CD1c-positive myeloid dendritic cell (primary cell): ENCODE measurements around the gene LSM7.

Source experiments
- DNase-seq: peaks from one replicate; pipeline ENCODE4 v3.0.0-alpha.2; 2016; ENCODE audit errors: extremely low spot score

LSM7 gene

DNA sequence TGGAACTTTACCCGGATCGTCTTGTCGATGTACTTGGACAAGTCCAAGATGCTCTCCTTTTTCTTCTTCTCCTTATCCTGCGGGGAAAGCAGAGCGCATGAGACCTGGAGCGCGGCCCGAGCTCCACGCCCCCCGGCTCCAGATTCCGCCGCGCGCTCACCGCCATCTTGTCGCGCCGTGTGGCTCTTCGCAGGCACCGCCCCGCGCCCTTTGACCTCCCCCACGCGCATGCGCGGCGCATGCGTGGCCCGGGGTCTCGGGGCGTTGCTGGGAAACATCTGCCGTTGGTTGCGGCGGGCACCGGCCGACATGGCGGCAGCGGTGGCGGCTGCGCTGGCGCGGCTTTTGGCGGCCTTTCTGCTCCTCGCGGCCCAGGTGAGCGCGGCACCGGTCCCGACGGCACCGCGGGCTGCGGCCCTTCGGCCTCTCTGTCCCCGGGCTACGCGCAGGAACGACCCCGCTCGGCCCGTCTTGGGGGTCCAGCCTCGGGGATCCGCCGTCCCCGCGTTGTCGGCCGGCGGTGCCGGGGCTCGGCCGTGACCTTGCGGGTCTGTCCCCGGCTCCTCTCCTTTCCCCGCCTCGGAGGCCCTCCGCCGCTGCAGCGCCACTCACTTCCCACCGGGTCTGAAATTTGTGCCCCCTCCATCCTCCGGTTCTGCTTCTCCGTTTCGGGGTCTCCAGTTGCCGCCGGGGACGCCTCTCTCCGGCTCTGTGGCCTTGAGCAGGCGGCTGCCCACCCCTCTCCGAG is at the start of gene LSM7, which contains the start of gene SPPL2B:
LSM7 (minus strand) TSS at position 186 of the 748 bp plus-strand sequence; CDS start at position 166, 20 bp downstream.
SPPL2B (plus strand) TSS at position 284 of the 748 bp plus-strand sequence; CDS start at position 310, 26 bp downstream.
- DNase-seq = peak; percentile 97

DNA sequence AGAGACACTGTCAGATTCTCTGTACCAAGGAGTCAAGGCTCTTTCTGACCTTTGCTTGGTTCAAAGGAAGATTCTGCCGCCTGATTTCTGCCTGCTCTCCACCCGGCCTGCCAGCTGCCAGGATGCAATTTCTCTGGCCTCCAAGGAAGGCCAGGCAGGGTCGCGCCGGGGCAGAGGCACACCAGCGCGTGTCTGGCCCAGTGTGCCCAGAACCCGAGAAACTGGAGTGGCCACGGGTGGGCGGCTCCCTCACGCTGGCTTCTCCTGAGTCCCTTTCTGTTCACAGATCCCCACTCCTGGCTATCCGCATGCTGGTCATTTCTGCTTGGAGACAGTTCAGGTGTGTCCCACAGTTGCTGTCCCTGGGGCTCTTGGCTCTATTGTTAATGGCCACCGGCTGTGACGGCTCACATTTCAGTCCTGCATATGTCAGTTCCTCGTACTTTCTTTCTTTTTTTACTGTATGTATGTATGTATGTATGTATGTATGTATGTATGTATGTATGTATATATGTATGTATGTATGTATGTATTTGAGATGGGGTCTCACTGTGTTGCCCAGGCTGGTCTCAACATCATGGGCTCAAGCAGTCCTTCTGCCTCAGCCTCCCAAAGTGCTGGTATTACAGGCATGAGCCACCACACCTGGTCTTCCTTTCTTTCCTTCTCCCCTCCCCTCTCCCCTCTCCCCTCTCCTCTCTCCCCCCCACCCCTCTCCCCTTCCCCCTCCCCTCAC is 48.6 kb upstream of the LSM7 start:
- no peak for DNase-seq

DNA sequence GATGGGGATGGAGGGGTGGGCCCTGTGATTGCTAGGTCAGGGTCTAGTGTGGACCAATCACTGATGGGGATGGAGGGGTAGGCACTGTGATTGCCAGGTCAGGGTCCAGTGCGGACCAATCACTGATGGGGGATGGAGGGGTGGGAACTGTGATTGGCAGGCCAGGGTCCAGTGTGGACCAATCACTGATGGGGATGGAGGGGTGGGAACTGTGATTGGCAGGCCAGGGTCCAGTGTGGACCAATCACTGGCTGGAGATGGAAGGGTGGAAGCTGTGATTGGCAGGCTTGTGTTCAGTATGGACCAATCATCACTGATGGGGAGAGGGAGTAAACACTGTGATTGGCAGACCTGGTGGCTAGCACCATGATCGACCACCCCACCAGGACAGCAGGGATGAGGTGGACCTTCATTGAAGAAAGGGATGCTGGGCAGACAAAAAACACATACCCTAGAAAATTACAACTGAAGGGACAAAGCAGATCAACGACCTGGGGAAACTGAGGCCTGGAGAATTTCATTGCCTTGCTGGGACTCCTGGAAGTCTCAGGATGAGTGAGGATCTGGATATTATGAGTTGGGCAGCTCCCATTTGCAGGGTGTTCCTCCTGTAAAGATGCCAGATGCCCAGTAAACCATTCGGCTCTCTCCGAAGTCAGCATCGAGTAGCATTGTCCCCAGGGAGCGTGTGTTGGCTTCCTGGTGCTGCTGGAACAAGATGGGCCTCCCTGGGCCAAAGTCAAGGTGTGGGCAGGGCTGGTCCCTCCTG is 47.2 kb upstream of the LSM7 start:
- no peak for DNase-seq

DNA sequence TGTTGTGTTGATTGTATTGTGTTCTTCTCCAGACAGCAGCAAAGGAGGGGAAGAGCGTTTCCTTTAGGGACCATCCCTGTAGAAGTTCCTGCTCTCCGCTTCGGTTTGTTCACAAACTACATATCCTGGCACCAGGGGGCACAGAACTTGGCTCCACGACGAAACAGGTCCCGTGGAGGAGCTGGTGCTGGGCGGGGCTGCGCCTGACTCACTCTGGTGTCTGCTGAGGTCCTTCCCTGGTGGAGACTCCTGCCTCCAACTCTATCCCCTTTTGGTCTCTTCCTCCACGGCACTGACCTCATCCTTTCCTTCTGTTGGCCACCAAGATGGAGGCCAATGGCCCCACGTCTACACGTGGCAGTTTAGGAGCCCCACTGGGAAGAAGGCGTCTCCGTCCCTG is 46.4 kb upstream of the LSM7 start:
- DNase-seq = no peak

DNA sequence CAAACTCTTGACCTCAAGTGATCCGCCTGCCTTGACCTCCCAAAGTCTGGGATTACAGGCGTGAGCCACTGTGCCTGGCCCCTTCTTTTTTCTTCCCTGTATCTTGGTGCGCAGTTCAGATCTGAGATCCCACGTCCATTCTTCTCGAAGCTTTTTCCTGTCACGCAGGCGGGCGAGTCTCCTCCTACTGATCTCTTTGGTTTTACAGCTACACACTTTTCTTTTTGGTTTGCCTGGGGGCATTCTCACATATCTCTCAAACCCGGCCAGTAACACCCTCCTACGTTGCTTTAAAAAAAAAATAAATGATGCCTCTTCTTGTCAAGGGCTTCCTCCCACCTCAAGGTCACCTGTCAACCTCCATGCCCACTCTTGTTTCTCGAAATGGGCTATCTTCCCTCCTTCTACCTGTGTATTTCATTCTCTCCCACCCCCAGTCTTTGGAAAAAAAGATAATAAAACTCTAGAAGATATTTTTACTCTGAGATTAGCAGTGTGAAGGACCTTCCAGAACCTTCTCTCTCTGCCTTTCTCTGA is 43.8 kb upstream of the LSM7 start:
- DNase-seq = no peak

DNA sequence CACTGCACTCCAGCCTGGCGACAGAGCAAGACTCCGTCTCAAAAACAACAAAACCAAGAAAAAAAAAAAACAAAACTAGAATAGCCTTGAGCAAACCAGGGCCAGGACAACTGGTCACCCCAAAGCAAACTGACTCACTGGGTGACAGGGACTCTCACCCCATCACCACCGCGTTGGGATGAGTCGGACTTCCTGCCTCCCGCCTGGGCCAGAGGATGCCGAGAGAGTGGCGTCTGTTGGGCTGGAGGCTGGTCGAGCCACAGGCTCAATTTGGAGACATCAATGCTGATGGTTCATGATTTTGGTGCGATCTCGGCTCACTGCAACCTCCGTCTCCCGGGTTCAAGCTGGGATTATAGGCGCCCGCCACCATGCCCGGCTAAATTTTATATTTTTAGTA is 43.3 kb upstream of the LSM7 start:
- DNase-seq = peak; percentile 11

DNA sequence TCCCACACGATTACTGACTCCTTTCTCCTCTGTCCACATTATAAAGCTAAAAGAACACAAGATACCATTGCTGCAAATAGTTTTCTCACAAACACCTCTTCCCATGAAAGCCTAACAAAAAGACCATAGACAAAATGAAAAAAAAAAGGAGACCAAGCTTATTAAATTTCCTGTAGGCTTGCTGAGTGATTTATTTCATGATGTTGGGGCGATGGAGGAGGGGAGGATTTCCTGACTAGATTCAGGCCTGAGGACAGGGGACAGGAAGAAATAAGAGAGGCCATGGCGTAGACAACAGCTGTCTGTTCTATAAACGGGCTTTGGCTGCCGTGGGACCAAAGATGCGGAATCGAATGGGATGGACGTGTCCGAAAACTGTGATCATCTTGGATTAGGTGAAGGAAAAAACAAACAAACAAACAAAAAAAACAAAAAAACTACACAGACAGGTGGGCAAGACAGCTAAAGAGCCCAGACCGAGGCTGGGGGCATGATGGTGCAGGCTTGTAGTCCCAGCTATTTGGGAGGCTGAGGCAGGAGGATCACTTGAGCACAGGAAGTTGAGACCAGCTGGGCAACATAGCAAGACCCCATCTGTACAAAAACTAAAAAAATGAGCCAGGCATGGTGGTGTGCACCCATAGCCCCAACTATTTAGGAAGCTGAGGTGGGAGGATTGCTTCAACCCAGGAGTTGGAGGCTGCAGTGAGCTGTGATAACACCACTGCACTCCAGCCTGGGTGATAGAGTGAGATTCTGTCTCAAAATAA is 37.0 kb upstream of the LSM7 start:
- DNase-seq = no peak

DNA sequence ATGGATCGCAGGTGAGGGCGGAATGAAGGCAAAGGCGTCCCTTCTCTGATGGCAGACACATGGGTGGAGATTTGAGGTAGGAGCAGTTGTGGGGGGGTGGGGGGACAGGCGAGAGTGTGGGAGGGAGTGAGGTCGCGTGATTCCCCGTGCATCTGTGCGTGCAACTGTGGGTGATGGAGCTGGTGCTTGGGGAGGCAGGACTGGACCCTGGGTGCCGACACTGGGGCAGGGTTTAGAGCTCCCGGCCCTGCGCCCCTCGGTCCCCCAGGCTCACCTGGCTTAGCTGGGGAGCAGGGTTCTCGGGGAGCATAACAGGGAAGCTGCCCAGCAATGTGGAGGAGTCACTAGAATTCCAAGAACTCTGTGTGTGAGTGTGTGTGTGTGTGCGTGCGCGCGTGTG is 35.0 kb upstream of the LSM7 start:
- DNase-seq = no peak

DNA sequence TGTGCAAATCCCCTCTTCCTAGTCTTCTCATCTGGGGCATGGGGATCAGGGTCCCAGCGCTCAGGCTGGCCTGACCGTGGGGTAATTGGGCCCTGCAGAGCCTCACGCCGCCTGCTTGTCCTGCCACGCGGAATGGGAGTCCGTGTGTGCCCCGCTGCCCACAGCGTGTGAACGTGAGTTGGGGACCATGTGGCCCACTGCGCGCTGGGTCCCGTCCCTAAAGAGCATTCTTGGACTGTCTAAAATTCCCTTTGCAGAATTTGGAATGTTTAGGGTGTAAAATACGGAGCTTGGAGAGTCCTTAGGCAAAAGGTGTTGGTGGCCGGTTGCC is 34.5 kb upstream of the LSM7 start:
- DNase-seq = no peak

DNA sequence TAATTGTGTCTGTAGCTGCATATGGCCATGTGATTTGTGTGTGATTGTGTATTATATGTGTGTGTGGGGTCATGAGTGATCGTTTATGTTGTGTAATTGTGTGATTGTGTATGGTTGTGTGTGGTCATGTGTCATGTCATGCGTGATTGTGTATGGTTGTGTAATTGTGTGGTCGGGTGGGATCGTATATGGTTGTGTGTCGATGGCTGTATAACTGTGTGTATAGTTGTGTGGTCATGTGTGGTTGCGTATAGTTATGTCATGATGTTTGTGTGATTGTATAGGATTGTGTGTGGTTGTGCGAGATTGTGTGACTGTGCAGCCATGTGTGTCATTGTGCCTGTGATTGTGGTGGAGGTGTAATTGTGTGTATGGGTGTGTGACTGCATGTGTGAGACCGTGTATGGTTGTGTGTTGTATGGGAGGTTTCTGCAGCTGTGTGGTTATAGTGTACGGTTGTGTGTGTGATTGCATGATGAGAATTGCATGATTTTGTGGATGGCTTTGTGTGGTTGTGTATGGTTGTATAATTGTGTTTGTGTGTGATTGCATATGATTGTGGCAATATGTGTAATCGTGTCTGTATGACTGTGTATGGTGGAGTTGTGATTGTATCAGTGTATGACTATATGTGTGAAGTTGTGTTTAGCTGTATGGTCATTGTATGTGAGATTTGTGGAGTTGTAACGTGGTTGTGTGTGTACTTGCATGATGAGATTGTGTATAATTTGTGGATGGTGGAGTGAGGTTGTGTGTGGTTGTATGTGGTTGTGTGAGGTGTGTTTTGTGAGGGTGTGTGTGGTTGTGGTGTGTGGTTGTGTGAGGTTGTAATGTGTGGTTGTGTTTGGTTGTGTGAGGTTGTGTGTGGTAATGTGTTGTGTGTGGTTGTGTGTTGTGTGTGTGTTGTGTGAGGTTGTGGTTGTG is 33.9 kb upstream of the LSM7 start:
- no peak for DNase-seq

DNA sequence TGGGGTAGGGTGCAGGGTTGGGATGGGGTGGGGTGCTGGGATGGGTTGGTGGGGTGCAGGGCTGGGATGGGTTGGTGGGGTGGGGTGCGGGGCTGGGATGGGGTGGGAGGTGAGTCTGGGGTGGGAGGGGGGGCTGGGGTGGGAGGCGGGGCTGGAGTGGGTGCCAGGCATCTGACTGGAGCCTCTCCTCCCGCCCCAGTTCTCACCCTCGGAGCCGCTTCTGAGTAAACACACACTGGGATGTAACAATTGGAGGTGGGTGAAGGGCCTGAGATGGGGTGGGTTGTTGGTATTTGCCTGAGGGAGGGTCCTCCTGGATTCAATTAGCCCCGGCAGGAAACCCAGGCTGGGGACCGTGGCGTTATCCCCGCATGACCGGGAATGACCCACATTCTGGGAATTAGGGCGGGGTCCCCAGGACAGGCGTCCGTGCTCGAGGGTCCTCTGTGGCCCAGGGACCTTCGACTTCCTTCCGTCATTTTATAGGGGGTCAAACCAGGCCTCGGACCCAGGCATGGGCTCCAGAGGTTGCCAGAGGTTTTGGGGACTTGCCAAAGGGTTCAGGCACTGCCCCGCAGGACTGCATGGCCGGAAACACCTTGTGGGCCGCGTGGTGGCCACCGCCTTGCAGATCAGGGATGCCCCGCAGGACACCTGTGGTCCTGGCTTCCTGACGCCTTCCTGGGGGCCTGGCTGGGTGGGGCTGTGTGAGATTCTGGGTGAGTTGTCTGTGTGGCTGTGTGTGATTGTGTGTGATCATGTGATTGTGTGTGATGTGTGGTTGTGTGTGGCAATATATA is 33.1 kb upstream of the LSM7 start:
- DNase-seq = no peak

DNA sequence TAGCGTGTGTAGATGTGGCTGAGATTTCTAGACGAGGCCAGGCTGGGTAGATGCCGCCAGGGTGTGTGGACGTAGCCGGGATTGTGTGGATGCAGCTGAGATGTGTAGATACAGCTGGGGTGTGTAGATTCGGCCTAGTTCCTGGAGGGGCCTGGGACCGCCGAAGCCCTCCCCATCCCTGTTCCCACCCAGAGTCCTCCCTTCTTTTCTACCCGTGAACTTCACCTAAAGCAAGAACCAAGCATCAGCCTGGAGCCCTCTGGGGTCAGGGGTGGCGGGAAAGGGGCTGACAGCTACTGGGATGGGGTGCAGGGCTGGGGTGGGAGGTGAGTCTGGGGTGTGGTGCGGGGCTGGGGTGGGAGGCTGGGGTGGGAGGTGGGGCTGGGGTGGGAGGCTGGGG is 32.4 kb upstream of the LSM7 start:
- DNase-seq = no peak

DNA sequence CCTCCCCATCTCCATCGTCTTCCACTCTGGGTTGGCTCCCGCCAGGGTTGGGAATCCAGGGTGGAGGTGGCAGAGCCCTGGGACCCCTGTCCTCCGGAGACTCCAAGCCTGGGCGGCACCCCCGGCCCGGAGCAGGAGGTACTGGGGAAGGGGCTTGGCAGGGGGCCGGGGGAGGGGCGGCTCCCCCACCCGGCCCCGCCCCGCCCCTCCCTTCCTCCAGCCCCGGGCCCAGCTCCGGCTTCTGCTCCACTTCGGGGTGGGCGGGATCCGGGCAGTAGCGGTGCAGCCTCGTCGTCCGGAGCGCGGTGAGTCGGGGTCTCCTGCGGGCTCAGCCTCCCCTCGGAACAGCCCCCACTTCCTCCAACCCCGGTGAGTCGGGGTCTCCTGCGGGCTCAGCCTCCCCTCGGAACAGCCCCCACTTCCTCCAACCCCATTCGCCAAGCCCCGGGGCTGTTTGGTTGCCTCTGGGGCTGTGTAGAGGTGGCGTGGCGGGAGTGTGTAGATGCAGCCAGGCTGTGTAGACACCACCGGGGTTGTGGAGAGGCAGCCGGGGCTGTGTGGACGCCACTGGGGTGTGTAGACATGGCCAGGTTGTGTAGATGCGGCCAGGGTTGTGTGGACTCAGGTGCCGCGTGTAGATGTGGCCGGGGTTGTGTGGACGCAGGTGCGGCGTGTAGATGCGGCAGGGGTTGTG is 31.8 kb upstream of the LSM7 start, which contains the start of gene TMPRSS9:
TMPRSS9 (plus strand) TSS at position 274 of the 694 bp plus-strand sequence. CDS start 29,521 bp downstream, outside the sequence.
- DNase-seq = no peak

DNA sequence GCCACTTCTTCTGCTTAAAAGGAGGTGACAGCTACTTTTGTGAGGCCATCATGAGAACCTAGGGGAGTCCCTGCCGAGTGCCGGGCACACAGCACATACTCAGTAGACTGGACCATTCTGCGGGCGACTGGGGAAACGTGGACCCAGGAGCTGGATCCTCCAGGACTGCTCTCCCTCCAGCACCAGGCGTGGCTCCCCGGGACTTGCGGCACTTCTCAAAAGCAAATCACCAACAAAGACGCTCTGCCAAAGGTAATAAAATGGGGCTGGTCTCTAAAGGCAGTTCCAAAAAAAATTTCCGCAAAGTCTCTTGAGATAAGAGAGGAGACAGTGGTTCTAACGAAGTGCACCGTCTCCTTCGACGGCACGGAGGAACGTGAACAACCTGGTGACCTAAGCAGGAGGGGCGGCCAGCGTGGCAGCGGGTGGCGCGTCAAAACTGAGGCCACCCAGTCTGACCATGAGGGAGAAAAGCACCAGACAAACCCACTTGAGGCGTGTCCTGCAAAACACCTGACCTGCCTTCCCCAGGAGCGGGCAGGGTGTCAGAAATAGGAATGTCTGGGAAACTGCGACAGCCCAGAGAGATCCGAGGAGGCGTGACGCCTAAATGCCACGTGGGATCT is 30.3 kb upstream of the LSM7 start:
- DNase-seq = no peak

DNA sequence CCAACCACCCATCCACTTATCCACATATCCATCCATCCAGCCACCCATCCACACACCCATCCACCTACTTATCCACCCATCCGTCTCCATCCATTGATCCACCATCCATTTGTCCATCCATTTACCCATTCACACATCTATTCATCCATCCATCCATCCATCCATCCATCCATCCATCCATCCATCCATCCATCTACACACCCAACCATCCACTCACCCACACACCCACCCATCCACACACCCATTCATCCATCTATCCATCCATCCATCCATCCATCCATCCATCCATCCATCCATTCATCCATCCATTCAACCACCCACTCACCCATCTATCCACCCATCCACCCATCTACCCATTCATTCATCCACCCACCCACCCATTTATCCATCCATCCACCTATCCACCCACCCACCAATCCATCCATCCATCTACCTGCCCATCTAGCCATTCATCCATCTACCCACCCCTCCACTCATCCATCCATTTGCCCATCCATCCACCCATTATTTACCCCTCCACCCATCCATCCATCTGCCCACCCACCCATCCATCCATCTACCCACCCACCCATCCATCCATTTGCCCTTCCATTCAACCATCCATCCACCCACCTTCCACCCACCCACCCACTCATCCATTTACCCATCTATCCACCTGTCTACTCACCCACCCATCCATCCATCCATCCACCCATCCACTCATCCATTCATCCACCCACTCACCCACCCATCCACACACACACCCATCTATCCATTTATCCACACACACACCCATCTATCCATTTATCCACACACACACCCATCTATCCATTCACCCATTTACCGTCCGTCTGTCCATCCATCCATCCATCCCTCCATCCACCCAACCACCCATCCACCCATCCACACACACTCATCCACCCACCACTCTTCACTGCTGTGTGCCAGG is 29.2 kb upstream of the LSM7 start:
- DNase-seq = no peak

DNA sequence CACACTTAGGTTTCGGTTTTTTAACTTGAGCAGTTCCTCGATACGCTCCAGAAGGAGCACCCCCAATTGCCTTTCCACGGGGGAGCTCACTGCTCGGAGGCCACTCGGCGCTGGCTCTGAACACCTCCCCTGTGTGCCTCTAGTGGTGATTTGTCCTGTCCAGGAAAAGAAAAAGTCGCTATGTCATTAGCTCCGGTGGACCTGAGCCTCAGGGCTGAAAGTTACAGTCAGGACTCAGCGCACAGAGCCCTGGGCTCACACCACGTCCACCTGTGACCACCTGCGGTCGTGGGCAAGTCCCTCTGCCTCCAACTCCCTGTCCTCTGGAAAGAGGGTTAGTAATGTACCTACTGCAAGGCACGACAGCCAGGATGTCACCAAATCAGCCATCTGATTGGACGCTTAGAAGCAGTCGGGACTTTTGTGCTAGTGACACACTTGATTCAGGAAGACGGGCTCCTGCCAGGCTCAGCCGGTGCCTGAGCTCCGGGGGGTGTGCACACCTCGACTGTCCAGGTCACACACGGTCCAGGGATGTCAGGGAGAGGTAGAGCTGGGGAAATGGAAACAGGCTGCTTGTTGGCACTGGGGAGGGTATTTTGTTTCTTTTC is 27.8 kb upstream of the LSM7 start:
- no peak for DNase-seq
